Left lung (tissue), 10 donors: ENCODE data around the gene ADCY4. TPM values are rescaled to one million over a fixed set of nuclear protein-coding genes. Genes with fewer than 3 reads are reported as not detected.

Source experiments
- ATAC-seq: fragments of 200-7000 bp; cut with Tn5 transposase; one replicate; pipeline ENCODE4 v1.9.1; 2020; ENCODE audit warnings: moderate library complexity
- DNase-seq, 4 donors: peaks; one replicate each; pipeline ENCODE4 v3.0.0-alpha.2; 2013 to 2020
- H3K27ac ChIP-seq, 2 donors: fragments of 200-600 bp; sonication (generic) in 1 of 2; one replicate each; pipeline versions ENCODE4 v1.5.0 to v1.8.0; 2020 to 2021
- H3K27me3 ChIP-seq, 2 donors: fragments of 200-600 bp; sonication (generic) in 1 of 2; one replicate each; pipeline versions ENCODE4 v1.5.0 to v1.8.0; 2020 to 2021
- H3K36me3 ChIP-seq, 2 donors: fragments of 200-600 bp; sonication (generic) in 1 of 2; one replicate each; pipeline versions ENCODE4 v1.5.0 to v1.8.0; 2020 to 2021
- H3K4me1 ChIP-seq, 2 donors: fragments of 200-600 bp; one replicate each; pipeline ENCODE4 v1.8.0; 2021
- H3K4me3 ChIP-seq, 2 donors: fragments of 200-600 bp; sonication (generic) in 1 of 2; one replicate each; pipeline versions ENCODE4 v1.5.0 to v1.8.0; 2020 to 2021; ENCODE audit warnings: mild to moderate bottlenecking in 1 of 2
- H3K9me3 ChIP-seq, 2 donors: fragments of 200-600 bp; sonication (generic) in 1 of 2; one replicate each; pipeline versions ENCODE4 v1.5.0 to v1.8.0; 2020 to 2021
- CTCF ChIP-seq, 2 donors: fragments of 200-600 bp; sonication (generic) in 1 of 2; IDR thresholded peaks; one replicate each; pipeline versions ENCODE4 v1.5.0 to v1.8.0; 2021; ENCODE audit warnings: antibody characterized with exemption in 2 of 2
- intact Hi-C, 2 donors: fragments of 100-400 bp; cut with DNase I; formaldehyde crosslinking; loops; one replicate each; pipeline versions ENCODE4 v1.11.2 to v1.14.2; 2022
- polyA plus RNA-seq, 6 donors: library from polyadenylated mRNA; unstranded; fragments of 120-200 nt; gene quantifications; one replicate each; pipeline ENCODE4 v1.2.1, GENCODE V29; 2013; ENCODE audit not compliant: insufficient read length in 6 of 6
- total RNA-seq, 2 donors: library from RNA; stranded (reverse); fragmentation: NEBNext Ultra II Directional; extraction: Animal tissue kit (Norgen Biotek cat#: 25700); gene quantifications; one replicate each; pipeline ENCODE4 v1.2.1, GENCODE V29; 2021
- donor health status: DM: no; HTN: yes; CAD: no.
- donor health status: DM: no; HTN: no; CAD: no.

ADCY4 gene
- total and polyA plus RNA-seq, 8 donors = 25.7 to 48.5 (median 34.3) TPM

GRCh38 chr14:24269368-24269767 lies 65.5 kb downstream of the ADCY4 start:
- Histone ChIP-seq H3K4me1 (peaks cover 23 to 35% of the 10 kb centered on the region in 2 donors), H3K4me3 (no peak overlapping the region), H3K9me3 (no peaks in the 10 kb centered on the region), H3K27me3 (no peaks in the 10 kb centered on the region), H3K36me3 (peaks cover 0 to 55% of the 10 kb centered on the region in 2 donors), H3K27ac (no peak overlapping the region)
- ATAC-seq = no peak
- intact Hi-C loops = no loop called here
- no peak for DNase-seq
- no peak for TF ChIP-seq CTCF (IDR thresholded peaks at IDR 0.05)

Other genes with a start within 250 kb of the ADCY4 start
Only the 30 nearest of the 33 such genes appear.
- gene NRL, start 220.1 kb downstream of the ADCY4 start, total RNA-seq = 1 to 10 TPM; 1.6 to 2.7 TPM
- gene NRL, start 220.1 kb downstream of the ADCY4 start, polyA plus RNA-seq = 1 to 10 TPM in 5 of 6 donors, under 1 TPM in 1; 0.97 to 1.8 (median 1.4) TPM
- gene FITM1, start 204.4 kb downstream of the ADCY4 start, total RNA-seq = under 1 TPM; 0.68 to 0.76 TPM
- gene FITM1, start 204.4 kb downstream of the ADCY4 start, polyA plus RNA-seq = 1 to 10 TPM in 4 of 6 donors, under 1 TPM in 2; 0.77 to 1.5 (median 1.0) TPM
- 100 to 1,000 TPM; 190 to 203 TPM for gene PSME1, start 198.9 kb downstream of the ADCY4 start, total RNA-seq
- 100 to 1,000 TPM; 189 to 236 (median 221) TPM for gene PSME1, start 198.9 kb downstream of the ADCY4 start, polyA plus RNA-seq
- gene EMC9, start 193.5 kb downstream of the ADCY4 start, total RNA-seq = 10 to 100 TPM; 16.2 to 18.1 TPM
- gene EMC9, start 193.5 kb downstream of the ADCY4 start, polyA plus RNA-seq = 10 to 100 TPM; 13.5 to 24.3 (median 23.0) TPM
- gene PSME2, start 188.5 kb downstream of the ADCY4 start, total RNA-seq = 100 to 1,000 TPM; 134 to 224 TPM
- gene PSME2, start 188.5 kb downstream of the ADCY4 start, polyA plus RNA-seq = 100 to 1,000 TPM; 126 to 164 (median 159) TPM
- 10 to 100 TPM; 49.3 to 61.5 TPM for gene RNF31, start 187.6 kb downstream of the ADCY4 start, total RNA-seq
- 10 to 100 TPM; 42.4 to 69.9 (median 54.6) TPM for gene RNF31, start 187.6 kb downstream of the ADCY4 start, polyA plus RNA-seq
- gene IRF9, start 173.8 kb downstream of the ADCY4 start, total RNA-seq = 100 to 1,000 TPM in 1 of 2 donors, 10 to 100 TPM in 1; 95.6 to 131 TPM
- gene IRF9, start 173.8 kb downstream of the ADCY4 start, polyA plus RNA-seq = 10 to 100 TPM; 53.4 to 69.9 (median 61.2) TPM
- gene REC8, start 163.0 kb downstream of the ADCY4 start, total RNA-seq = 10 to 100 TPM; 27.0 to 31.6 TPM
- 10 to 100 TPM; 38.5 to 66.0 (median 44.3) TPM for gene REC8, start 163.0 kb downstream of the ADCY4 start, polyA plus RNA-seq
- 10 to 100 TPM; 25.0 to 62.4 TPM for gene IPO4, start 146.3 kb downstream of the ADCY4 start, total RNA-seq
- gene IPO4, start 146.3 kb downstream of the ADCY4 start, polyA plus RNA-seq = 10 to 100 TPM; 22.6 to 39.5 (median 29.0) TPM
- 10 to 100 TPM; 64.9 to 72.5 TPM for gene TM9SF1, start 139.6 kb downstream of the ADCY4 start, total RNA-seq
- 10 to 100 TPM; 28.1 to 37.6 (median 32.4) TPM for gene TM9SF1, start 139.6 kb downstream of the ADCY4 start, polyA plus RNA-seq
- gene TSSK4, start 129.4 kb downstream of the ADCY4 start, total RNA-seq = under 1 TPM; 0.37 to 0.55 TPM
- gene TSSK4, start 129.4 kb downstream of the ADCY4 start, polyA plus RNA-seq = 10 to 100 TPM in 5 of 6 donors, 1 to 10 TPM in 1; 9.6 to 16.1 (median 13.7) TPM
- gene CHMP4A, start 121.6 kb downstream of the ADCY4 start, total RNA-seq = 10 to 100 TPM; 35.0 to 46.7 TPM
- gene CHMP4A, start 121.6 kb downstream of the ADCY4 start, polyA plus RNA-seq = 10 to 100 TPM; 52.8 to 64.6 (median 58.8) TPM
- 10 to 100 TPM; 12.4 to 13.8 TPM for gene MDP1, start 119.0 kb downstream of the ADCY4 start, total RNA-seq
- 10 to 100 TPM in 5 of 6 donors, 1 to 10 TPM in 1; 9.8 to 19.4 (median 11.7) TPM for gene MDP1, start 119.0 kb downstream of the ADCY4 start, polyA plus RNA-seq
- gene NEDD8, start 102.7 kb downstream of the ADCY4 start, total RNA-seq = 100 to 1,000 TPM; 162 to 163 TPM
- gene NEDD8, start 102.7 kb downstream of the ADCY4 start, polyA plus RNA-seq = 100 to 1,000 TPM; 185 to 219 (median 203) TPM
- 10 to 100 TPM; 63.6 to 69.6 TPM for gene GMPR2, start 102.1 kb downstream of the ADCY4 start, total RNA-seq
- 100 to 1,000 TPM in 4 of 6 donors, 10 to 100 TPM in 2; 96.6 to 117 (median 114) TPM for gene GMPR2, start 102.1 kb downstream of the ADCY4 start, polyA plus RNA-seq
- 100 to 1,000 TPM; 105 to 110 TPM for gene TINF2, start 92.4 kb downstream of the ADCY4 start, total RNA-seq
- gene TINF2, start 92.4 kb downstream of the ADCY4 start, polyA plus RNA-seq = 10 to 100 TPM; 52.2 to 67.0 (median 58.3) TPM
- 1 to 10 TPM; 7.6 to 9.6 TPM for gene TGM1, start 71.9 kb downstream of the ADCY4 start, total RNA-seq
- 1 to 10 TPM; 2.6 to 4.3 (median 3.2) TPM for gene TGM1, start 71.9 kb downstream of the ADCY4 start, polyA plus RNA-seq
- 10 to 100 TPM; 49.3 to 53.3 TPM for gene RABGGTA, start 63.5 kb downstream of the ADCY4 start, total RNA-seq
- 10 to 100 TPM; 20.2 to 28.7 (median 25.6) TPM for gene RABGGTA, start 63.5 kb downstream of the ADCY4 start, polyA plus RNA-seq
- gene DHRS1, start 35.3 kb downstream of the ADCY4 start, total RNA-seq = 10 to 100 TPM; 24.9 to 50.2 TPM
- 10 to 100 TPM; 37.7 to 55.5 (median 42.6) TPM for gene DHRS1, start 35.3 kb downstream of the ADCY4 start, polyA plus RNA-seq
- gene NOP9, start 35.2 kb downstream of the ADCY4 start, total RNA-seq = 10 to 100 TPM; 22.4 to 24.8 TPM
- gene NOP9, start 35.2 kb downstream of the ADCY4 start, polyA plus RNA-seq = 10 to 100 TPM; 22.4 to 28.4 (median 26.0) TPM
- 10 to 100 TPM in 1 of 2 donors, 1 to 10 TPM in 1; 9.2 to 22.7 TPM for gene CIDEB, start 27.1 kb downstream of the ADCY4 start, total RNA-seq
- gene CIDEB, start 27.1 kb downstream of the ADCY4 start, polyA plus RNA-seq = 10 to 100 TPM in 5 of 6 donors, 1 to 10 TPM in 1; 9.5 to 14.8 (median 13.9) TPM
- gene LTB4R2, start 24.9 kb downstream of the ADCY4 start, total RNA-seq = 1 to 10 TPM; 4.5 to 6.3 TPM
- 1 to 10 TPM; 4.0 to 5.9 (median 5.6) TPM for gene LTB4R2, start 24.9 kb downstream of the ADCY4 start, polyA plus RNA-seq
- 10 to 100 TPM in 1 of 2 donors, 1 to 10 TPM in 1; 5.9 to 26.1 TPM for gene LTB4R, start 23.6 kb downstream of the ADCY4 start, total RNA-seq
- 1 to 10 TPM; 5.3 to 7.7 (median 6.5) TPM for gene LTB4R, start 23.6 kb downstream of the ADCY4 start, polyA plus RNA-seq
- 10 to 100 TPM; 16.1 to 26.3 TPM for gene RIPK3, start 4.9 kb upstream of the ADCY4 start, total RNA-seq
- gene RIPK3, start 4.9 kb upstream of the ADCY4 start, polyA plus RNA-seq = 1 to 10 TPM; 2.4 to 3.8 (median 3.0) TPM
- gene NFATC4, start 33.1 kb upstream of the ADCY4 start, total RNA-seq = 10 to 100 TPM; 39.4 to 64.2 TPM
- gene NFATC4, start 33.1 kb upstream of the ADCY4 start, polyA plus RNA-seq = 100 to 1,000 TPM in 1 of 6 donors, 10 to 100 TPM in 5; 72.2 to 102 (median 89.4) TPM
- 10 to 100 TPM; 16.2 to 23.4 TPM for gene NYNRIN, start 63.9 kb upstream of the ADCY4 start, total RNA-seq
- gene NYNRIN, start 63.9 kb upstream of the ADCY4 start, polyA plus RNA-seq = 100 to 1,000 TPM in 3 of 6 donors, 10 to 100 TPM in 3; 86.3 to 120 (median 98.9) TPM
- 1 to 10 TPM; 5.9 to 6.4 TPM for gene CBLN3, start 94.6 kb upstream of the ADCY4 start, total RNA-seq
- gene CBLN3, start 94.6 kb upstream of the ADCY4 start, polyA plus RNA-seq = 1 to 10 TPM; 2.2 to 4.1 (median 3.5) TPM
- 10 to 100 TPM; 48.0 to 49.3 TPM for gene KHNYN, start 94.9 kb upstream of the ADCY4 start, total RNA-seq
- gene KHNYN, start 94.9 kb upstream of the ADCY4 start, polyA plus RNA-seq = 10 to 100 TPM; 46.8 to 56.6 (median 51.3) TPM
- 10 to 100 TPM; 32.7 to 40.7 TPM for gene SDR39U1, start 107.7 kb upstream of the ADCY4 start, total RNA-seq
- 10 to 100 TPM; 39.9 to 51.9 (median 47.7) TPM for gene SDR39U1, start 107.7 kb upstream of the ADCY4 start, polyA plus RNA-seq
- gene CMA1, start 173.2 kb upstream of the ADCY4 start, total RNA-seq = not detected
- under 1 TPM in 5 of 6 donors, not detected in 1; 0.17 to 0.74 (median 0.40) TPM for gene CMA1, start 173.2 kb upstream of the ADCY4 start, polyA plus RNA-seq